Tibial artery (tissue), 4 donors: ENCODE results near the gene ZYG11B.
A peak's percentile ranks its signal among the peaks of the same experiment; 100 is the strongest.
"Not testable (repeated sequence)": the region's sequence is repeated elsewhere in the genome, so short reads cannot be mapped to it uniquely, and the experiment has no call there.

ENCODE experiments used
- DNase-seq, 2 donors: peaks; one replicate each; pipeline ENCODE4 v3.0.0-alpha.2; 2019
- H3K27ac ChIP-seq, 2 donors: fragments of 200-600 bp; sonication (generic) in 1 of 2; 1 replicate in 1 of 2; 2 replicates in 1 of 2; pipeline ENCODE4 v1.5.1; 2018 to 2019; ENCODE audit warnings: mild to moderate bottlenecking in 1 of 2
- H3K27me3 ChIP-seq, 2 donors: fragments of 200-600 bp; sonication (generic) in 1 of 2; one replicate each; pipeline versions ENCODE4 v1.5.1 to v1.6.0; 2016 to 2019
- H3K36me3 ChIP-seq, 3 donors: fragments of 200-600 bp; sonication (generic) in 2 of 3; one replicate each; pipeline ENCODE4 v1.5.1; 2016 to 2019; ENCODE audit warnings: mild to moderate bottlenecking in 2 of 3
- H3K4me1 ChIP-seq, 4 donors: fragments of 200-600 bp; sonication (generic) in 2 of 4; 1 replicate in 3 of 4; 2 replicates in 1 of 4; pipeline ENCODE4 v1.5.1; 2016 to 2019
- H3K4me3 ChIP-seq, 2 donors: fragments of 200-600 bp; sonication (generic) in 1 of 2; 1 replicate in 1 of 2; 2 replicates in 1 of 2; pipeline ENCODE4 v1.5.1; 2018 to 2019; ENCODE audit warnings: mild to moderate bottlenecking in 2 of 2
- H3K9me3 ChIP-seq, 3 donors: fragments of 200-600 bp; sonication (generic) in 1 of 3; one replicate each; pipeline ENCODE4 v1.5.1; 2016 to 2019
- CTCF ChIP-seq, 2 experiments: fragments of 200-600 bp in 1 of 2; fragments of 450-650 bp in 1 of 2; IDR thresholded peaks; one replicate each; pipeline ENCODE4 v1.5.1; 2017 to 2019; ENCODE audit warnings: antibody characterized with exemption in 2 of 2, mild to moderate bottlenecking in 1 of 2, moderate library complexity in 1 of 2
- intact Hi-C: fragments of 100-400 bp; cut with DNase I; formaldehyde crosslinking; loops from one replicate; pipeline ENCODE4 v1.15.0; 2023; ENCODE audit warnings: low total_unique reads

The ZYG11B gene

DNA sequence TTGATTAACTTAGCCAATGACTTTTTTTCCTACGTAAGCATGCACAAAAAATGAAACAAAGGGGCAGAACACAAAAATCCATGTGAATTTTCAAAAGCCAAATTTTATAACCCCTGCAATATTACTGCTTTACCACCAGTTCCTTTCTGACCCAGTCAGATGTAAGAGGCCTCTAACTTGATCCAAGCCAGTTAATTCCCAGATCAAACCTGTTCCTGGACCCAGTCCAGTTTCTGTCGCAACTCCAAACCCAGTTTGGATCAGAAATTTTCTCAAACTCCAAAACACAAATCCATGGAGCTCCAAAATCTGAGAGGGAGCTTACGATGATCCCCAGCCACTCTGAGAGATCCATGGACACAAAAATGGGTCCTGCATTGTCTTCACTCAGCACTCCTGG, 108.5 kb downstream of the ZYG11B start:
- H3K36me3 ChIP-seq, result no peaks in the 10 kb centered on the region
- no peak for TF ChIP-seq CTCF (IDR thresholded peaks at IDR 0.05)
- no peaks in the 10 kb centered on the region for H3K27me3 ChIP-seq
- H3K27ac ChIP-seq, result no peak overlapping the region
- H3K9me3 ChIP-seq, result no peaks in the 10 kb centered on the region
- no peaks in the 10 kb centered on the region for H3K4me1 ChIP-seq
- intact Hi-C loops, result no loop called here
- H3K4me3 ChIP-seq, result no peak overlapping the region
- DNase-seq, result no peak

DNA sequence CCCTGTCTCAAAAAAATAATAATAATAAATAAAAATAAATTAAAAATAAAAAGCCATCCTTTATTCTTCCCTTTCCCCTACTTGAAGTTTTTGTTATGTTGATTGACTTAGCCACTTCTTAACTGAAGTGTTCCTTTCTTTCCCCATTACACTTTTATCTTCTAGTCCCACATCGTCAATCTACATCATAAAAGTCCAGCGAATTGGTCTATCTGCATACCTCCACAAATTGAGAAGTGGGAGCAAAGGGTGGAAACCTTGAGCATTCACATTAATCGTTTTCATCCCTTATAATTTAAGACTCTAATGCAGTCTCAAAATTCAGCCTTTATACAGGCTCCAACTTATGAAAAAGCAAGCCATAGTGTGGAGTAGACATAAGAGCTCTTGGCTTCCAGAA, 109.8 kb downstream of the ZYG11B start:
- no peak for TF ChIP-seq CTCF (IDR thresholded peaks at IDR 0.05)

DNA sequence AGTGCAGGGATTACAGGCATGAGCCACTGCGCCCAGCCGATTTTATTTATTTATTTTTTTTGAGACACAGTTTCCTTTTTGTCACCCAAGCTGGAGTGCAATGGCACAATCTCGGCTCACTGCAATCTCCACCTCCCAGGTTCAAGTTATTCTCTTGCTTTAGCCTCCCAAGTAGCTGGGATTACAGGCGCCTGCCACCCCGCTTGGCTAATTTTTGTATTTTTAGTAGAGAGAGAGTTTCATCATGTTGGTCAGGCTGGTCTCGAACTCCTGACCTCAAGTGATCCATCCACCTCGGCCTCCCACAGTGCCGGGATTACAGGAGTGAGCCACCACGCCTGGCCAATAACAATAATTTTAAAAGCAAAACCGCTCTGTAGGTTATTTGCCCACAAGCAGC, 112.9 kb downstream of the ZYG11B start:
- H3K27ac ChIP-seq, intact Hi-C loops, H3K36me3 ChIP-seq, H3K9me3 ChIP-seq, DNase-seq, H3K4me3 ChIP-seq: not testable (repeated sequence)
- Histone ChIP-seq H3K4me1 (peaks cover 0 to 15% (median 10%) of the 10 kb centered on the region in 4 donors), H3K27me3 (peaks cover 0 to 25% of the 10 kb centered on the region in 2 donors)

More for the DNA sequence above, 109.8 kb downstream of the ZYG11B start:
- no peaks in the 10 kb centered on the region for H3K4me1 ChIP-seq
- peaks cover 0 to 3% of the 10 kb centered on the region in 2 donors for H3K27me3 ChIP-seq
- DNase-seq, result no peak
- no peak overlapping the region for H3K27ac ChIP-seq
- H3K9me3 ChIP-seq, result no peaks in the 10 kb centered on the region
- no peak overlapping the region for H3K4me3 ChIP-seq
- H3K36me3 ChIP-seq, result no peaks in the 10 kb centered on the region
- intact Hi-C loops, result no loop called here

- H3K27me3 ChIP-seq, result peaks cover 0 to 47% of the 10 kb centered on the region in 2 donors
- DNase-seq, result no peak
- H3K36me3 ChIP-seq, result no peaks in the 10 kb centered on the region
- peaks cover 0 to 15% (median 10%) of the 10 kb centered on the region in 4 donors for H3K4me1 ChIP-seq
- intact Hi-C loops, result no loop called here
- H3K9me3 ChIP-seq, result no peaks in the 10 kb centered on the region
- peak within 1 kb of the TSS; percentile 31 to 46 for H3K4me3 ChIP-seq
- no peak within 1 kb of the TSS for H3K27ac ChIP-seq
- peak in 1 of 2 experiments; percentile 11 for TF ChIP-seq CTCF (IDR thresholded peaks at IDR 0.05)
Observed at GRCh38 chr1:52842643-52843310, 116.5 kb downstream of the ZYG11B start, which contains the start of gene ZYG11A. Gene ZYG11A (plus strand): TSS chr1:52842760. CDS start chr1:52842884, 124 bp downstream.

GRCh38 chr1:52845119-52845518, 118.9 kb downstream of the ZYG11B start:
- H3K4me3 ChIP-seq, DNase-seq, intact Hi-C loops, H3K27ac ChIP-seq, H3K9me3 ChIP-seq, H3K36me3 ChIP-seq: not testable (repeated sequence)
- Histone ChIP-seq H3K27me3 (peaks cover 0 to 63% of the 10 kb centered on the region in 2 donors), H3K4me1 (peaks cover 0 to 15% (median 10%) of the 10 kb centered on the region in 4 donors)

DNA sequence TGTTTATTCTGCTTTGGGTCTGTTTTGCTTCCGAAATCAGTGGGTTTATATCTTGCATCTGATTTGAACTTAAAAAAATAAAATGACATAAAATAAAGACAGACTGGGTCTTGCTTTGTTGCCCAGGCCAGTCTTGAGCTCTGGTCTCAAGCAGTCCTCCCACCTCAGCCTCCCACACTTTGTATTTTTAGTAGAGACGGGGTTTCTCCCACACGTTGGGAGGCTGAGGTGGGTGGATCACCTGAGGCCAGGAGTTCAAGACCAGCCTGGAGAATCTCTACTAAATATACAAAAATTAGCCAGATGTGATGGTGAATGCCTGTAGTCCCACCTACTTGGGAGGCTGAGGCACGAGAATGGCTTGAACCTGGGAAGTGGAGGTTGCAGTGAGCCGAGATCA, 122.2 kb downstream of the ZYG11B start:
- no peak overlapping the region for H3K27ac ChIP-seq
- no peak overlapping the region for H3K4me3 ChIP-seq
- no peak for DNase-seq
- no peaks in the 10 kb centered on the region for H3K9me3 ChIP-seq
- intact Hi-C loops, result no loop called here
- TF ChIP-seq CTCF (IDR thresholded peaks at IDR 0.05), result no peak
- peaks cover 0 to 63% of the 10 kb centered on the region in 2 donors for H3K27me3 ChIP-seq
- peaks cover 0 to 2% (median 1%) of the 10 kb centered on the region in 4 donors for H3K4me1 ChIP-seq
- no peaks in the 10 kb centered on the region for H3K36me3 ChIP-seq
